MM.1S (cell line): Measurements from ENCODE around the gene ING1.

Experiments
- CTCF ChIP-seq: fragments of 300-600 bp; sonication (generic); IDR thresholded peaks from 2 replicates; pipeline ENCODE4 v1.5.1; 2016; ENCODE audit warnings: antibody characterized with exemption, low read length, mixed read lengths
- EZH2phosphoT487 ChIP-seq: fragments of 300-600 bp; sonication (generic); IDR thresholded peaks from 2 replicates; pipeline ENCODE4 v1.6.1; 2018; ENCODE audit warnings: antibody characterized with exemption, low read length

DNA sequence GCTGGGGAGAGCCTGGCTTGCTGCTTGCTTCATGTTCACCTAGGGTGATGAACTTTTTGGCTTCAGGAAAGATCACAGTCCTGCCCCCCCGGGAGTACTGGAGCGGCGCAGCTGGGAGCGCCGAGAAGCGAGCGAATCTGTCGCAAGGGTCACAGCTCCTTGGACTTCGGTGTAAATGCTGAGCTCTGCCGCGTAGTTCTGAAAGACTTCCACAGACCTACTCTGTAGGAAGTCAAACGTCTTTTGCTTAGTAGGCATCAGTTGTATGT lies 2.7 kb downstream of the ING1 start:
- TF ChIP-seq CTCF (no peak; the same call in 1 of the 2 replicates), EZH2phosphoT487 (no peak)
